ENCODE results near the gene PPCS. TPM values are rescaled to one million over a fixed set of nuclear protein-coding genes. Genes with fewer than 3 reads are reported as not detected.

The PPCS gene
- total RNA-seq: 19.8 TPM

DNA sequence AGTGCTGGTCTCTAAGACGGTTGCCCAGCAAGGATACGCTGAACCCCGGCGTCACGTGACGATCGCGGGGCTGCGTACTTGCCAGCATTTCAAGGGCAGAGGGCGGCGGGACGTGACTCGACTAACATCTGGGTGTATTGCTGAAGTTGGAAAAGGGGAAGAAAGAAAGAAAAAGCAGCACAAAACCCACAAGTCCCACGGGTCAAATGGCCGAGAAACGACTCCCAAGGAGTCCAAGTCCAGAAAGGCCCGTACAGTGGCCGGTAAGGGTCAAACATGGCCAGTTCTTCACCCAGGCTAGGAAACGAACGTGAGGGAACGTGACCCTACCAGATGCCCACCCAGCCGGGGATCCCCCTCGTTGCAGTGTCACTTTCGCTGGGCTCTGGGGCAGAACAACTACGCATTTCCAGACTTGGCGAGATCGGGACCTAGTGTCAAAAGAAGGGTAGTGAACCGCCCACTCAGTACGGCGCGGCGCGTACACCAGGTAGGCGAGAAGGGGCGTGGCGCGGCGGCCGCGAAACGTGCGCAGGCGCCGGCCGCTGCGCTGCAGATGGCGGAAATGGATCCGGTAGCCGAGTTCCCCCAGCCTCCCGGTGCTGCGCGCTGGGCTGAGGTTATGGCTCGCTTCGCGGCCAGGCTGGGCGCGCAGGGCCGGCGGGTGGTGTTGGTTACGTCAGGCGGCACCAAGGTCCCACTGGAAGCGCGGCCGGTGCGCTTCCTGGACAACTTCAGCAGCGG is at the start of gene PPCS, which contains the start of gene ZMYND12:
TSS of gene PPCS (plus strand) at position 534 of the 744 bp plus-strand sequence. CDS start at position 557, 23 bp downstream.
TSS of gene ZMYND12 (minus strand) at position 13 of the 744 bp plus-strand sequence. CDS start 25 bp downstream, outside the sequence.
- Histone ChIP-seq H3K36me3 (ENCODE audit: control insufficient read depth in 3 of 3, insufficient read depth in 3 of 3, low read length in 3 of 3) (peaks cover 3 to 25% (median 17%) of the 10 kb centered on the region in 3 donors), H3K27ac (ENCODE audit: low read depth, low read length) (peak within 1 kb of the TSS; percentile 87), H3K9me3 (ENCODE audit: control insufficient read depth in 3 of 3, low read length in 3 of 3) (no peaks in the 10 kb centered on the region)

DNA sequence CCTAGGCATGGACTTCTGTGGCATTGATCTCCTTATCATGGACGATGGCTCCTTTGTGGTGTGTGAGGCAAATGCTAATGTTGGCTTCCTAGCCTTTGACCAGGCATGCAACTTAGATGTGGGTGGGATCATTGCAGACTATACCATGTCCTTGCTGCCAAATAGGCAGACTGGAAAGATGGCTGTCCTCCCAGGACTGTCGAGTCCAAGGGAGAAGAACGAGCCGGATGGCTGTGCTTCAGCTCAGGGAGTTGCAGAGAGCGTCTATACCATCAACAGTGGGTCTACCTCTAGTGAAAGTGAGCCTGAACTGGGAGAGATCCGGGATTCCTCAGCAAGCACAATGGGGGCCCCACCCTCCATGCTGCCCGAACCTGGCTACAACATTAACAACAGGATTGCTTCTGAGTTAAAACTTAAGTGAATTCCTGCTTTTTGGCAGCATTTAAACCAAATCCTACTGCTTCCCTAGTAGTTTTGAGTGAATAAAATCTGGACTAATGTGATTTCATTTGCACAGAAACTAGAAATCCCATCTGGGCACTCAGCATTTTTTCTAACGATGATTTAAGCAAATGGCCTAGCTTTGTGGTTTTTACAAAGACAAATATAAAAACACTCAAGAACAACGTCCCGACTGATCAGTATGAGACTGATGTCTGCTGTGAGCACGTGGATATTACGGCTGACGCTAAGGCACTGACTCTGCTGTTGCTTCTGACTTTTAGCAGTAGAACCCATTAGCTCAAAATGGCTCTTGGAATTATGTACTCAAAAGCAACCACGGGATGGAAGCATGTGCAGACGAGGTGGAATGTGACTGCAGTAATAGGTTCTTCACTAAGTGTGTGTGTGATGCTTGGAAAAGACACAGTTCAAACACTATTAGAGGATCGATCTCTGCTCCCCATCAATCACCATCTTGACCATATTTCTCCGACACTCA is 41.5 kb upstream of the PPCS start:
- no peak overlapping the region for H3K27ac ChIP-seq (ENCODE audit: low read depth, low read length)
- H3K36me3 ChIP-seq (ENCODE audit: control insufficient read depth in 3 of 3, insufficient read depth in 3 of 3, low read length in 3 of 3): no peaks in the 10 kb centered on the region
- no peak overlapping the region for H3K4me3 ChIP-seq (ENCODE audit: low read length in 3 of 3)
- H3K9ac ChIP-seq (ENCODE audit: low read depth in 1 of 3, low read length in 3 of 3): no peak overlapping the region
- peaks cover 0 to 4% (median 0%) of the 10 kb centered on the region in 3 donors for H3K4me1 ChIP-seq (ENCODE audit: control insufficient read depth in 3 of 3, insufficient read depth in 3 of 3, low read length in 3 of 3)
- H3K27me3 ChIP-seq (ENCODE audit: control insufficient read depth in 3 of 3, insufficient read depth in 3 of 3, low read length in 3 of 3): peaks cover 0 to 7% (median 3%) of the 10 kb centered on the region in 3 donors
- H3K9me3 ChIP-seq (ENCODE audit: control insufficient read depth in 3 of 3, low read length in 3 of 3): no peaks in the 10 kb centered on the region

More for the DNA sequence above, at the start of gene PPCS, which contains the start of gene ZMYND12:
- Histone ChIP-seq H3K27me3 (ENCODE audit: control insufficient read depth in 3 of 3, insufficient read depth in 3 of 3, low read length in 3 of 3) (no peaks in the 10 kb centered on the region), H3K9ac (ENCODE audit: low read depth in 1 of 3, low read length in 3 of 3) (peak within 1 kb of the TSS; percentile 84 to 96 (median 93)), H3K4me3 (ENCODE audit: low read length in 3 of 3) (peak within 1 kb of the TSS; percentile 94 to 99 (median 96)), H3K4me1 (ENCODE audit: control insufficient read depth in 3 of 3, insufficient read depth in 3 of 3, low read length in 3 of 3) (peaks cover 11 to 23% (median 11%) of the 10 kb centered on the region in 3 donors)

DNA sequence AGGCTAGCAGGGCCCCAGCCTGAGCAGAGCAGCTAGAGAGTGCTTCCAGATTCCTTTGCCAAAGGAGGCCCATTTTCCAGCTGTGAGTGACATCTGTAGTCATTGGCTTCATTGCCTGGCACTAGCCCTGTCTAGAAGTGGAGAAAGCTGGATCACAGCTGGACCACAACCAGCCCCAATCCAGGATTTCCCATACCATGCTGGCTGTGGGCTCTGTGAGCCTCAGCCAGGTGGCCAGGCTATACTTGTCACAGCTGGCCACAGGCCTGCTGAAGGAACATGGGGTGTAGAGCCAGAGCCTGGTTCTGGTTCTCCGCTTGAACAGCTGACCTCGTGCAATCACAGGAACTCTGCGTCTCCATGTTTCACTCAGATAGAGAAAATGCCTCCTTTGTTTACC is 39.2 kb upstream of the PPCS start:
- Histone ChIP-seq H3K27me3 (ENCODE audit: control insufficient read depth in 3 of 3, insufficient read depth in 3 of 3, low read length in 3 of 3) (peaks cover 0 to 7% (median 3%) of the 10 kb centered on the region in 3 donors), H3K36me3 (ENCODE audit: control insufficient read depth in 3 of 3, insufficient read depth in 3 of 3, low read length in 3 of 3) (no peaks in the 10 kb centered on the region), H3K27ac (ENCODE audit: low read depth, low read length) (no peak overlapping the region), H3K4me1 (ENCODE audit: control insufficient read depth in 3 of 3, insufficient read depth in 3 of 3, low read length in 3 of 3) (peaks cover 7 to 25% (median 13%) of the 10 kb centered on the region in 3 donors), H3K4me3 (ENCODE audit: low read length in 3 of 3) (no peak overlapping the region), H3K9me3 (ENCODE audit: control insufficient read depth in 3 of 3, low read length in 3 of 3) (no peaks in the 10 kb centered on the region), H3K9ac (ENCODE audit: low read depth in 1 of 3, low read length in 3 of 3) (no peak overlapping the region)

DNA sequence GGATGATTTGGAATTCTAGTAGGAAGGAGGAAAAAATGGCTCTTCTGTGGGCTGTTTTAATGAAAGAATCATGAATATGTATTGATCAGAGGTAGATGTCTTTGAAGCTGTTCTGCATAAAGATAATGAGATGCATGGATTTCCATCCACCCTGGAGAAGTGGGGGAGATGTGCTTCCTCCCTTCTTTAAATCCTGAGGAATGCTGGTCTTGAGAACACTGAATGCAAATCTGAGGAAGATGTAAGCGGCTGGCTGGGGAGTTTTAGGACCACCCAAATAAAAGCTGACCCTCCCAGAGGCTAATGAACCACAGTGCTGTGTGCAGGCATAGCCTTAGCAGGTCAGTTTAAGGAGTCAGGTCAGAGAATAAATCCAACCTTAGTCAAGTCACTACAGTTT is 37.8 kb upstream of the PPCS start:
- Histone ChIP-seq H3K4me3 (ENCODE audit: low read length in 3 of 3) (no peak overlapping the region), H3K27me3 (ENCODE audit: control insufficient read depth in 3 of 3, insufficient read depth in 3 of 3, low read length in 3 of 3) (peaks cover 0 to 7% (median 3%) of the 10 kb centered on the region in 3 donors), H3K9ac (ENCODE audit: low read depth in 1 of 3, low read length in 3 of 3) (no peak overlapping the region), H3K9me3 (ENCODE audit: control insufficient read depth in 3 of 3, low read length in 3 of 3) (no peaks in the 10 kb centered on the region), H3K27ac (ENCODE audit: low read depth, low read length) (no peak overlapping the region), H3K36me3 (ENCODE audit: control insufficient read depth in 3 of 3, insufficient read depth in 3 of 3, low read length in 3 of 3) (no peaks in the 10 kb centered on the region), H3K4me1 (ENCODE audit: control insufficient read depth in 3 of 3, insufficient read depth in 3 of 3, low read length in 3 of 3) (peaks cover 7 to 25% (median 13%) of the 10 kb centered on the region in 3 donors)

DNA sequence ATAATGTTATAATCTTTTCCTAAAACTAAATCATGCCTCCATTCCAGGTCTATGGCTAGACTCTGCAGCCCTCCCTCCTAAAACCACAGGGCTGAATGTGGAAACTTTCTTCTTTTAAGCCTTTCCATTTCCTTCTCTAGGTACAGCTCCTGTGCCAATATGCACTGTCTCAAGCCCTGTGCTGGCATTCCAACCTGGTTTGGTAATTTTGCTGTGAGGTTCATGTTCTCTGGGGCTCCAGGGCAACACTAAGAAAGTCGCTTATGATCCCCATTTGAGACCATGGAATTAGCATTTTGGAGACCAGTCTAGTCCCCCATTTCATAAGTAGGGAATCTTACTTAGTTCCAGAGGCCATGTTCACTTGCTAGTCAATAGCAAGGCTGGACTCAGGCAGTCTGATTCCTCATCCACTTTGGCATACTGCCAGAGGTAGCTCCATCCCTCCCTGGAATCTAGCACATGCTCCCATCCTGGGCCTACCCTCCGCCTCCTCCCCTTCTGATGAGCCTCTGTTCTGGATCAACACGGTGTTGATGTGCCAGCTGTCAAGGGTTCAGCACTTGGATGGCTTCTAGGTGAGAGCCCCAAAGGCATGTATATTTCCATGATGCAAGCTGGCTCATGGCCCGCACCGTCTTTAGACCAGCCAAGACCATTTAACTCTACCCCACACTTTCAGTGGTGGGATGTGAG is 37.1 kb upstream of the PPCS start:
- no peaks in the 10 kb centered on the region for H3K36me3 ChIP-seq (ENCODE audit: control insufficient read depth in 3 of 3, insufficient read depth in 3 of 3, low read length in 3 of 3)
- H3K27ac ChIP-seq (ENCODE audit: low read depth, low read length): no peak overlapping the region
- no peaks in the 10 kb centered on the region for H3K9me3 ChIP-seq (ENCODE audit: control insufficient read depth in 3 of 3, low read length in 3 of 3)
- peaks cover 0 to 7% (median 3%) of the 10 kb centered on the region in 3 donors for H3K27me3 ChIP-seq (ENCODE audit: control insufficient read depth in 3 of 3, insufficient read depth in 3 of 3, low read length in 3 of 3)
- peaks cover 7 to 25% (median 13%) of the 10 kb centered on the region in 3 donors for H3K4me1 ChIP-seq (ENCODE audit: control insufficient read depth in 3 of 3, insufficient read depth in 3 of 3, low read length in 3 of 3)
- no peak overlapping the region for H3K9ac ChIP-seq (ENCODE audit: low read depth in 1 of 3, low read length in 3 of 3)
- H3K4me3 ChIP-seq (ENCODE audit: low read length in 3 of 3): no peak overlapping the region

DNA sequence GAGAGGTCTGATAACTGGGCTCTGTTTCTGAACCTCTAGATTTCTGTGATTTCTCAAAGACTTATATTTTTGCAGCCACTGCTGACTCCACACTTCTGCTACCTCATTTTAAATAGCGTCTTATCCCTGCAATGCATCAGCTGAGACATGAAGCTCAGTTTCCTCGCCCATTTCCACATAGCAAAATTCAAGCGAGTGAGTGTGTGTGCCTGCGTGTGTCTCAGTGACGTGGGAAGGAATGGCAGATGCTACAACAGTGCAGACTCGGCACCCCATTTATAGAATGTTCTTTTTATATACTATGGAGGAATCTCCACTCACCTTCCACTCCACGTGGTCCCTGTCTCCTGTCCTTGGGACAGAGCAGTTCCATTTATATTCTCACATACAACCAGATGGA is 36.2 kb upstream of the PPCS start:
- H3K27ac ChIP-seq (ENCODE audit: low read depth, low read length): no peak overlapping the region

DNA sequence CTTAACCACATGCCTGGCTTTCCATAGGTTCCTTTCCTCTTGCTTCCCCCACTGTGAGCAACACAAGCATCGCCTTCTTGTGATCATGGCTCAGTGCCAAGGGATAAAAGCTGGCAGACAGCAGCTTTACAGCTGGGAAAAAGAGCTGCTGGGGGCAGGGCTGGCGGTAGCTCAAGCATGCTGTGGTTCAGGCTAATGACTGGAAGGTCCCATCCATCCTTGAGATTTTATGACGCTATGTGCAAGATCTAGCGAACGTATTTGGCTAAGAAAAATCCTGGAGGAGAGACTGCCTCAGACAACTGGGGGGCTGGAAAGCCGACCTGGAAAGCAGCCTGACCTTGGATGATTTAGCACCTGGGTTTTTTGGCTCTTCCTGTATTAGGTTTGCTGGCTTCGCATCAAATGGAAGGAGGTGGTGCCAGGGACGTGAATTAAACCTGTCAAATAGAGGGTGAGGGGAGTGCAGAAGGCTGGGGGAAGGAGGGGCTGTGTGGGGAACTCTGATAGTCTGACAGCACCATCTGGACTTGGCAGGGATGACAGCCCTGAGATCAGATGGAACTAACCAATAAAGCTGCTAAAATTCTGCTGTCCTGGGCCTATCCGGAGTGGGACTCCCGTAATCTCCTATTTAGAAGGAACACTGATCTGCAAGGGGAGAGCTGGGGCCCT is 35.3 kb upstream of the PPCS start:
- H3K27ac ChIP-seq (ENCODE audit: low read depth, low read length): no peak overlapping the region
- H3K9me3 ChIP-seq (ENCODE audit: control insufficient read depth in 3 of 3, low read length in 3 of 3): no peaks in the 10 kb centered on the region
- no peak overlapping the region for H3K9ac ChIP-seq (ENCODE audit: low read depth in 1 of 3, low read length in 3 of 3)
- H3K4me3 ChIP-seq (ENCODE audit: low read length in 3 of 3): no peak overlapping the region
- peaks cover 0 to 3% (median 0%) of the 10 kb centered on the region in 3 donors for H3K27me3 ChIP-seq (ENCODE audit: control insufficient read depth in 3 of 3, insufficient read depth in 3 of 3, low read length in 3 of 3)
- H3K4me1 ChIP-seq (ENCODE audit: control insufficient read depth in 3 of 3, insufficient read depth in 3 of 3, low read length in 3 of 3): peaks cover 7 to 25% (median 13%) of the 10 kb centered on the region in 3 donors
- no peaks in the 10 kb centered on the region for H3K36me3 ChIP-seq (ENCODE audit: control insufficient read depth in 3 of 3, insufficient read depth in 3 of 3, low read length in 3 of 3)

More for the DNA sequence above, 36.2 kb upstream of the PPCS start:
- Histone ChIP-seq H3K4me1 (ENCODE audit: control insufficient read depth in 3 of 3, insufficient read depth in 3 of 3, low read length in 3 of 3) (peaks cover 7 to 25% (median 13%) of the 10 kb centered on the region in 3 donors), H3K9me3 (ENCODE audit: control insufficient read depth in 3 of 3, low read length in 3 of 3) (no peaks in the 10 kb centered on the region), H3K36me3 (ENCODE audit: control insufficient read depth in 3 of 3, insufficient read depth in 3 of 3, low read length in 3 of 3) (no peaks in the 10 kb centered on the region), H3K4me3 (ENCODE audit: low read length in 3 of 3) (no peak overlapping the region), H3K9ac (ENCODE audit: low read depth in 1 of 3, low read length in 3 of 3) (no peak overlapping the region), H3K27me3 (ENCODE audit: control insufficient read depth in 3 of 3, insufficient read depth in 3 of 3, low read length in 3 of 3) (peaks cover 0 to 3% (median 0%) of the 10 kb centered on the region in 3 donors)

DNA sequence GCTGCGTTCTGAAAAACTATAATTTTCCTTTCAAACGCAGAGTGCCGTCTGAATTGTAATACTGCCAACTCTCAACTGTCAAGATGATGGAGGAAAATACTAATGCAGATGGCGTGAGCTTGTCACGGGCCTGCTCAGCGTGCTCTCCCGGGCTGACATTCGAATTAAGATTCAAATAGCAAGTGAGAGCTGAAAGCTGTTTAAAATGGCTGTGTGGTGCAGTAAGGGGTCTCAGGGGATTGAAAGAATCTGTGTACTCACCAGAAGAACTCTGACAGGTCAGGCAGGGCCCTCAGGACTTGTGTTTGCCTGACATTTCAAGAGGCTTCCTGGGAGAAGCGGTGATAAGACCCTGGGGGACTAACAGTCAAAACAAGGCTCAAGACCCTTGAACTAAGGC is 33.6 kb upstream of the PPCS start:
- Histone ChIP-seq H3K4me1 (ENCODE audit: control insufficient read depth in 3 of 3, insufficient read depth in 3 of 3, low read length in 3 of 3) (peaks cover 7 to 25% (median 13%) of the 10 kb centered on the region in 3 donors), H3K27ac (ENCODE audit: low read depth, low read length) (no peak overlapping the region), H3K36me3 (ENCODE audit: control insufficient read depth in 3 of 3, insufficient read depth in 3 of 3, low read length in 3 of 3) (no peaks in the 10 kb centered on the region)

DNA sequence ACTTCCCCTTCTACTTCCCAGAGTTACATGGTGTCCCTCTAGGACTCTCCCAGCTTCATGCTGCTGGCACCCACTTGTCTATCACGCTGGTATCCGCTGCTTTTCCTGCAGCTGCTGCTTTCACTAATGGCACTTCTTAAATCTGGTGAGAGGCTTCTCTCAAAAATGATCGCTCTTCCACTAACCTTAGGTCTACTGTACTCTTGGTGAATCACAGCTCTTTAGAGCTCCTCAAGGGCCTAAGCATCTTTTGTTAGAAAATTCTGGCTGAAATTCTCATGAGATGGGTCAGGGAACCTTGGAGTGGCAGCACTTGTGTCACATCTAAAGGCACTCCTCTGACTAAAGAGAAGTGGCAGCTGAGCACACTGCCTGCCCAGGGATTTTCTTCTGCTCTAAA is 32.7 kb upstream of the PPCS start:
- Histone ChIP-seq H3K27me3 (ENCODE audit: control insufficient read depth in 3 of 3, insufficient read depth in 3 of 3, low read length in 3 of 3) (peaks cover 0 to 3% (median 0%) of the 10 kb centered on the region in 3 donors), H3K9ac (ENCODE audit: low read depth in 1 of 3, low read length in 3 of 3) (no peak overlapping the region), H3K36me3 (ENCODE audit: control insufficient read depth in 3 of 3, insufficient read depth in 3 of 3, low read length in 3 of 3) (no peaks in the 10 kb centered on the region), H3K27ac (ENCODE audit: low read depth, low read length) (no peak overlapping the region), H3K4me1 (ENCODE audit: control insufficient read depth in 3 of 3, insufficient read depth in 3 of 3, low read length in 3 of 3) (peaks cover 7 to 25% (median 13%) of the 10 kb centered on the region in 3 donors), H3K4me3 (ENCODE audit: low read length in 3 of 3) (no peak overlapping the region), H3K9me3 (ENCODE audit: control insufficient read depth in 3 of 3, low read length in 3 of 3) (no peaks in the 10 kb centered on the region)

More for the DNA sequence above, 33.6 kb upstream of the PPCS start:
- Histone ChIP-seq H3K9me3 (ENCODE audit: control insufficient read depth in 3 of 3, low read length in 3 of 3) (no peaks in the 10 kb centered on the region), H3K27me3 (ENCODE audit: control insufficient read depth in 3 of 3, insufficient read depth in 3 of 3, low read length in 3 of 3) (peaks cover 0 to 3% (median 0%) of the 10 kb centered on the region in 3 donors), H3K4me3 (ENCODE audit: low read length in 3 of 3) (no peak overlapping the region), H3K9ac (ENCODE audit: low read depth in 1 of 3, low read length in 3 of 3) (no peak overlapping the region)
